Colonic mucosa (tissue), 4 donors: ENCODE data around the gene IMMT. TPM values are rescaled to one million over a fixed set of nuclear protein-coding genes. Genes with fewer than 3 reads are reported as not detected.

Source experiments
- DNase-seq: peaks from one replicate; pipeline ENCODE4 v3.0.0-alpha.2; 2020
- H3K27ac ChIP-seq: fragments of 200-600 bp; one replicate; pipeline ENCODE4 v1.8.0; 2021
- H3K27me3 ChIP-seq: fragments of 200-600 bp; one replicate; pipeline ENCODE4 v1.8.0; 2021
- H3K36me3 ChIP-seq: fragments of 200-600 bp; one replicate; pipeline ENCODE4 v1.8.0; 2021
- H3K4me1 ChIP-seq: fragments of 200-600 bp; one replicate; pipeline ENCODE4 v1.8.0; 2021; ENCODE audit warnings: mild to moderate bottlenecking
- H3K4me3 ChIP-seq: fragments of 200-600 bp; one replicate; pipeline ENCODE4 v1.8.0; 2021
- H3K9ac ChIP-seq, 2 donors: one replicate each; pipeline ENCODE4 v1.7.0; 2013; ENCODE audit warnings: control low read depth in 2 of 2, low read depth in 2 of 2, low read length in 2 of 2
- H3K9me3 ChIP-seq: fragments of 200-600 bp; one replicate; pipeline ENCODE4 v1.8.0; 2021
- CTCF ChIP-seq: fragments of 200-600 bp; IDR thresholded peaks from one replicate; pipeline ENCODE4 v1.8.0; 2022; ENCODE audit warnings: antibody characterized with exemption, mild to moderate bottlenecking
- intact Hi-C: fragments of 100-400 bp; cut with DNase I; formaldehyde crosslinking; loops from one replicate; pipeline ENCODE4 v1.14.1; 2022
- microRNA-seq: library from miRNA; unstranded; fragments of <30 nt; microRNA quantifications from one replicate; pipeline ENCODE4, GENCODE V29; 2019
- total RNA-seq, 2 donors: library from RNA; stranded (reverse); fragmentation: NEBNext Ultra II Directional in 1 of 2; extraction: Animal tissue kit (Norgen Biotek cat#: 25700) in 1 of 2; gene quantifications; one replicate each; pipeline ENCODE4 v1.2.1, GENCODE V29; 2021
- donor health status: healthy.
- donor health status: DM: no; HTN: no; CAD: no.
- donor health status: DM: no; HTN: no; CAD: no.

The IMMT gene
- total RNA-seq, 2 donors from 2014 or later: 125 to 127 TPM

GRCh38 chr2:86102157-86102556 is 93.1 kb downstream of the IMMT start:
- Histone ChIP-seq H3K36me3 (no peaks in the 10 kb centered on the region), H3K4me1 (peaks cover 2% of the 10 kb centered on the region), H3K27ac (no peak overlapping the region), H3K9me3 (no peaks in the 10 kb centered on the region), H3K4me3 (no peak overlapping the region), H3K27me3 (no peaks in the 10 kb centered on the region), H3K9ac (no peak overlapping the region)
- TF ChIP-seq CTCF: no peak
- intact Hi-C loops: no loop called here
- no peak for DNase-seq

- H3K4me1 ChIP-seq: no peaks in the 10 kb centered on the region
- H3K27me3 ChIP-seq: no peaks in the 10 kb centered on the region
- no peak for TF ChIP-seq CTCF
- no peak for DNase-seq
- intact Hi-C loops: no loop called here
- H3K9ac ChIP-seq: no peak overlapping the region
- H3K4me3 ChIP-seq: no peak overlapping the region
- no peaks in the 10 kb centered on the region for H3K9me3 ChIP-seq
- H3K36me3 ChIP-seq: no peaks in the 10 kb centered on the region
- H3K27ac ChIP-seq: no peak overlapping the region
These were observed 97.3 kb downstream of the IMMT start for GRCh38 chr2:86097913-86098312.

- H3K9ac ChIP-seq: no peak overlapping the region
- no peaks in the 10 kb centered on the region for H3K4me1 ChIP-seq
- TF ChIP-seq CTCF: no peak
- DNase-seq: no peak
- H3K36me3 ChIP-seq: no peaks in the 10 kb centered on the region
- H3K27ac ChIP-seq: no peak overlapping the region
- no peak overlapping the region for H3K4me3 ChIP-seq
- intact Hi-C loops: no loop called here
- H3K9me3 ChIP-seq: no peaks in the 10 kb centered on the region
- H3K27me3 ChIP-seq: no peaks in the 10 kb centered on the region
These were observed 98.0 kb downstream of the IMMT start for GRCh38 chr2:86097114-86097896.

GRCh38 chr2:86094229-86094628 is 101.0 kb downstream of the IMMT start:
- no peaks in the 10 kb centered on the region for H3K27me3 ChIP-seq
- no peak for TF ChIP-seq CTCF
- intact Hi-C loops: no loop called here
- peaks cover 8% of the 10 kb centered on the region for H3K36me3 ChIP-seq
- DNase-seq: no peak
- no peak overlapping the region for H3K9ac ChIP-seq
- no peaks in the 10 kb centered on the region for H3K9me3 ChIP-seq
- no peak overlapping the region for H3K4me3 ChIP-seq
- H3K27ac ChIP-seq: no peak overlapping the region
- no peaks in the 10 kb centered on the region for H3K4me1 ChIP-seq

Small RNAs within 50 kb of the gene (microRNA-seq; reads per million reads assigned to microRNA genes)
- gene MIR4779: not detected

Other genes with a start within 250 kb of the IMMT start
- gene POLR1A, start 89.6 kb downstream of the IMMT start, total RNA-seq: 10 to 100 TPM; 17.9 to 35.9 TPM
- 100 to 1,000 TPM in 1 of 2 donors, 10 to 100 TPM in 1; 96.2 to 108 TPM for gene PTCD3, start 89.2 kb downstream of the IMMT start, total RNA-seq
- gene MRPL35, start 4.0 kb upstream of the IMMT start, total RNA-seq: 10 to 100 TPM; 88.1 to 88.9 TPM
- gene REEP1, start 142.2 kb upstream of the IMMT start, total RNA-seq: 1 to 10 TPM; 1.8 to 5.7 TPM
- 100 to 1,000 TPM in 1 of 2 donors, 10 to 100 TPM in 1; 35.9 to 101 TPM for gene KDM3A, start 245.9 kb upstream of the IMMT start, total RNA-seq